Measurements from ENCODE around the gene SLC26A5.

The SLC26A5 gene

DNA sequence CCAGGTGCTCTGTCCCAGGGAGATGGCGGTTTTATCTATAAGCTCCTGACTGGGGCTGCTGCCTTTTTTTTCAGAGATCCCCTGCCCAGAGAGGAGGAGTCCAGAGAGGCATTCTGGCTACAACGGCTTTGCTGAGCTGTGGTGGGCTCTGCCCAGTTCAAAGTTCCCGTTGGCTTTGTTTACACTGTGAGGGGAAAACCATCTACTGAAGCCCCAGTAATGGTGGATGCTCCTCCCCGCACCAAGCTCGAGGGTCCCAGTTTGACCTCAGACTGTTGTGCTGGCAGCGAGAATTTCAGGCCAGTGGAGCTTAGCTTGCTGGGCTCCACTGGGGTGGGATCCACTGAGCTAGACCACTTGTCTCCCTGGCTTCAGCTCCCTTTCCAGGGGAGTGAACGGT lies 16.4 kb upstream of the SLC26A5 start:
- DNase-seq (ENCODE audit: low read depth): no peak
- H3K4me3 ChIP-seq (ENCODE audit: low read depth, low read length): no peak overlapping the region
- in situ Hi-C loops (cut with HindIII; ENCODE audit: low sequenced_read_pairs): no loop called here
- TF ChIP-seq, protein P1, sequence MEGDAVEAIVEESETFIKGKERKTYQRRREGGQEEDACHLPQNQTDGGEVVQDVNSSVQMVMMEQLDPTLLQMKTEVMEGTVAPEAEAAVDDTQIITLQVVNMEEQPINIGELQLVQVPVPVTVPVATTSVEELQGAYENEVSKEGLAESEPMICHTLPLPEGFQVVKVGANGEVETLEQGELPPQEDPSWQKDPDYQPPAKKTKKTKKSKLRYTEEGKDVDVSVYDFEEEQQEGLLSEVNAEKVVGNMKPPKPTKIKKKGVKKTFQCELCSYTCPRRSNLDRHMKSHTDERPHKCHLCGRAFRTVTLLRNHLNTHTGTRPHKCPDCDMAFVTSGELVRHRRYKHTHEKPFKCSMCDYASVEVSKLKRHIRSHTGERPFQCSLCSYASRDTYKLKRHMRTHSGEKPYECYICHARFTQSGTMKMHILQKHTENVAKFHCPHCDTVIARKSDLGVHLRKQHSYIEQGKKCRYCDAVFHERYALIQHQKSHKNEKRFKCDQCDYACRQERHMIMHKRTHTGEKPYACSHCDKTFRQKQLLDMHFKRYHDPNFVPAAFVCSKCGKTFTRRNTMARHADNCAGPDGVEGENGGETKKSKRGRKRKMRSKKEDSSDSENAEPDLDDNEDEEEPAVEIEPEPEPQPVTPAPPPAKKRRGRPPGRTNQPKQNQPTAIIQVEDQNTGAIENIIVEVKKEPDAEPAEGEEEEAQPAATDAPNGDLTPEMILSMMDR (IDR thresholded peaks at IDR 0.05; ENCODE audit: low read depth, low read length, missing control alignments): no peak

DNA sequence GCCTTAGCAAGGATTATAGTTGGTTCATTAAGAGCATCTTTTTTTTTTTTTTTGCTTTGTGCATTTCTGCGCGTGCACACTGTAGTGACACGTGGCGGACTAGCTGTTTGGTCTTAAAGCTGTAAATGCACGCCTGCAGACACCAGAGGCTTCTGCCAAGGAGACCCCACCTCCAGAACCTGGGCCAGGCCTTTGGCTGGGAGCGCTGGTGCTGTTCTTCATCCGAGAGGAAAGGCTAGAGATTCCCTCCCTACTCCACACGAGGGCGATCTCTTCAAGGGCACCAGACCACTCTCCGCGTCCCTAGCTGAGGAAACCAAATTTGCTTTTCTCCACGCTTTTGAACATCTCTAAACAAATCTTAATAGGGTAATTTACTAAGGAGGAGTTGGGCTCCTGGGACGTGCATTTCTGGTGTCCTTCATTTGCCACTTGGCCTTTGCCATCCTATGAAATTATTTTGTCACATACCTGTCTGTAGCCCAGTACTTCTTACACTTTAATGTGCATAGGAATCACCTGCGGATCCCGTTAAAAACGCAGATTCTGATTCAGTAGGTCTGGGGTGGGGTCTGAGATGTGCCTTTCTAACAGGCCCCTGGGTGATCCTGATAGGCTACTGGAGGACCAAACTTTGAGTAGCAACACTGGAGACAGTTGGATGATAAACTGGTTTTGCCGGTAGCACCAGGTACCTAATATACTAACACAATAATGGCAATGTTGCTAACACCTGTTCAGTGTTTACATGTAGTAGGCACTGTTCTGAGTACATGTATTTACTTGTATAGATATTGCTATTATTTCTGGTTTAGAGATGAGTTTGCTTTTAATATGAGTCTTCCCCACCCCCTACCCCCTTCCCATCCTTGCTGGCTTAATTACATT lies 1.3 kb upstream of the SLC26A5 start:
- in situ Hi-C loops (cut with HindIII; ENCODE audit: low sequenced_read_pairs): no loop called here
- TF ChIP-seq, protein P1 (IDR thresholded peaks at IDR 0.05; ENCODE audit: low read depth, low read length, missing control alignments): peak; percentile 89
- DNase-seq (ENCODE audit: low read depth): peak; percentile 6
- no peak overlapping the region for H3K4me3 ChIP-seq (ENCODE audit: low read depth, low read length)

GRCh38 chr7:103445228-103446048 lies 569 bp downstream of the SLC26A5 start:
- in situ Hi-C loops (cut with HindIII; ENCODE audit: low sequenced_read_pairs): no loop called here
- DNase-seq (ENCODE audit: low read depth): no peak
- TF ChIP-seq, protein P1 (IDR thresholded peaks at IDR 0.05; ENCODE audit: low read depth, low read length, missing control alignments): no peak
- peak overlapping the region; percentile 31 for H3K4me3 ChIP-seq (ENCODE audit: low read depth, low read length)

DNA sequence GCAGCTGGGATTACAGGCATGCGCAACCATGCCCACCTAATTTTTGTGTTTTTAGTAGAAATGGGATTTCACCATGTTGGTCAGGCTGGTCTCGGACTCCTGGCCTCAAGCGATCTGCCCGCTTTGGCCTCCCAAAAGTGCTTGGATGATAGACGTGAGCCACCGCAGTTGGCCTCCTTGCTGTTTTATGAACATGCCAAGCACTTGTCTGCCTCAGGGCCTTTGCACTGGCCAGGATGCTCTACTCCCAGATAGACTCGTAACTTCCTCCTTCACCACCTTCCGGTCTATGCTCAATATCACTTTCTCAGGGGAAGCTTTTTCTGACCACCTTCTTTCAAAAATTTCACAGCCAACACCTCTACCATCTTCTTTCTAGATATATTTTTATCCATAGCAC lies 6.3 kb downstream of the SLC26A5 start:
- no peak for DNase-seq (ENCODE audit: low read depth)
- in situ Hi-C loops (cut with HindIII; ENCODE audit: low sequenced_read_pairs): no loop called here
- TF ChIP-seq, protein P1 (IDR thresholded peaks at IDR 0.05; ENCODE audit: low read depth, low read length, missing control alignments): no peak
- H3K4me3 ChIP-seq (ENCODE audit: low read depth, low read length): no peak overlapping the region

DNA sequence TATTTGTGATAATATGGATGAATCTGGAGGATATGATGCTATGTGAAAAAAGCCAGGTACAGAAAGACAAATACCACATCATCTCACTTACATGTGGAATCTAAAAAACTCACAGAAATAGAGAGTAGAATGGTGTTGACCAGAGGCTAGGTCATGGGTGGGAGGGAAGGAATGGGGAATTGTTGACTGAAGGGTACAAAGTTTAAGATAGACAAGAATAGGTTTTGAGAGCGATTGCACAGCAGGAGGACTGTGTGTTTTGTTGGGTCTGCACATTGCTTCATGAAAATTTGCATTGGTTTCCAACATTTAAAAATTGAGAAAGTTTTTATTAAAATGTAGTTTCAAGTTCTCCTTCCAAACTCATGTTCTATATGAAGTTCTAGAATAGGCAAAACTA lies 8.4 kb downstream of the SLC26A5 start:
- in situ Hi-C loops (cut with HindIII; ENCODE audit: low sequenced_read_pairs): no loop called here
- TF ChIP-seq, protein P1 (IDR thresholded peaks at IDR 0.05; ENCODE audit: low read depth, low read length, missing control alignments): no peak
- H3K4me3 ChIP-seq (ENCODE audit: low read depth, low read length): no peak overlapping the region
- no peak for DNase-seq (ENCODE audit: low read depth)

GRCh38 chr7:103432712-103433111 lies 13.3 kb downstream of the SLC26A5 start:
- in situ Hi-C loops (cut with HindIII; ENCODE audit: low sequenced_read_pairs): no loop called here
- no peak for DNase-seq (ENCODE audit: low read depth)
- H3K4me3 ChIP-seq (ENCODE audit: low read depth, low read length): no peak overlapping the region
- TF ChIP-seq, protein P1 (IDR thresholded peaks at IDR 0.05; ENCODE audit: low read depth, low read length, missing control alignments): no peak
